ENCODE data around the gene MYO9B. TPM values are rescaled to one million over a fixed set of nuclear protein-coding genes. Genes with fewer than 3 reads are reported as not detected.

Gene MYO9B, protein sequence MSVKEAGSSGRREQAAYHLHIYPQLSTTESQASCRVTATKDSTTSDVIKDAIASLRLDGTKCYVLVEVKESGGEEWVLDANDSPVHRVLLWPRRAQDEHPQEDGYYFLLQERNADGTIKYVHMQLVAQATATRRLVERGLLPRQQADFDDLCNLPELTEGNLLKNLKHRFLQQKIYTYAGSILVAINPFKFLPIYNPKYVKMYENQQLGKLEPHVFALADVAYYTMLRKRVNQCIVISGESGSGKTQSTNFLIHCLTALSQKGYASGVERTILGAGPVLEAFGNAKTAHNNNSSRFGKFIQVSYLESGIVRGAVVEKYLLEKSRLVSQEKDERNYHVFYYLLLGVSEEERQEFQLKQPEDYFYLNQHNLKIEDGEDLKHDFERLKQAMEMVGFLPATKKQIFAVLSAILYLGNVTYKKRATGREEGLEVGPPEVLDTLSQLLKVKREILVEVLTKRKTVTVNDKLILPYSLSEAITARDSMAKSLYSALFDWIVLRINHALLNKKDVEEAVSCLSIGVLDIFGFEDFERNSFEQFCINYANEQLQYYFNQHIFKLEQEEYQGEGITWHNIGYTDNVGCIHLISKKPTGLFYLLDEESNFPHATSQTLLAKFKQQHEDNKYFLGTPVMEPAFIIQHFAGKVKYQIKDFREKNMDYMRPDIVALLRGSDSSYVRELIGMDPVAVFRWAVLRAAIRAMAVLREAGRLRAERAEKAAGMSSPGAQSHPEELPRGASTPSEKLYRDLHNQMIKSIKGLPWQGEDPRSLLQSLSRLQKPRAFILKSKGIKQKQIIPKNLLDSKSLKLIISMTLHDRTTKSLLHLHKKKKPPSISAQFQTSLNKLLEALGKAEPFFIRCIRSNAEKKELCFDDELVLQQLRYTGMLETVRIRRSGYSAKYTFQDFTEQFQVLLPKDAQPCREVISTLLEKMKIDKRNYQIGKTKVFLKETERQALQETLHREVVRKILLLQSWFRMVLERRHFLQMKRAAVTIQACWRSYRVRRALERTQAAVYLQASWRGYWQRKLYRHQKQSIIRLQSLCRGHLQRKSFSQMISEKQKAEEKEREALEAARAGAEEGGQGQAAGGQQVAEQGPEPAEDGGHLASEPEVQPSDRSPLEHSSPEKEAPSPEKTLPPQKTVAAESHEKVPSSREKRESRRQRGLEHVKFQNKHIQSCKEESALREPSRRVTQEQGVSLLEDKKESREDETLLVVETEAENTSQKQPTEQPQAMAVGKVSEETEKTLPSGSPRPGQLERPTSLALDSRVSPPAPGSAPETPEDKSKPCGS (N-terminal part only)
- 75.0 TPM for total RNA-seq

GRCh38 chr19:17075035-17075863, at the start of gene MYO9B, which contains the start of gene HAUS8:
Gene MYO9B (plus strand): TSS chr19:17075777. CDS start chr19:17101718, 25,941 bp downstream.
Gene HAUS8 (minus strand): TSS chr19:17075452. CDS start chr19:17075422, 30 bp downstream.
- DNase-seq (ENCODE audit: low spot score), result peak; percentile 99

DNA sequence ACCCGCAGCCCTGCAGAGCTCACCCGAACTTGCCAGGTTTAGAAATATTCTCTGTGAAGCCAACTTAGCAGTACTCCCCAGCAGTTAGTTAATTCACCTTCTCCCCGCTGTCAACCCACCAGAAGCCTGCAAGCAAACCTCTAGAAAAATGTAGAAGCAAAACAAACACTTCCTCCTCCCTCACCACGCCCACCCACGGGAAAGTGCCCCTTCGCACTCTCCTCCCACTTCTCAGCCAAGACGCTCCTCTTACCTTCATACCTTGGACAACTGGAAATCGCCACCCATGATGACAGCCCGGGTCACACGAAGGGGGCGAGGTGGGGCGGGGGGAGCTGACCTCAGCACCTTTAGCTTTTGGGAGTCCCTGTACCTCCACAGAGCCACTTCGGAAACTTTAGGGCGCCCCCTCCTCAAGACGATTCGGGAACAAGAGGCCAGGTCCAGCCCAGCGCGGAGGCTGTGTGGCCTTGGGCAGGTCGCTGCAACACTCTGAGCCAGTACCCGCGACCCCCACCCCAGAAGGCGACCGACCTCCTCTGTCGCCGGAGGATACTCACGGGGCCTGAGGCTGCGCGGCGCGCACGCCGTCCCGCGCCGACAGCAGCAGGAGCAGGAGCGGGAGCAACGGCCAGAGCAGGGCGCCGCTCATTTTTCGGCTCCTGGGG, 49.5 kb upstream of the MYO9B start:
- DNase-seq (ENCODE audit: low spot score), result no peak

- no peak for DNase-seq (ENCODE audit: low spot score)
Observed at GRCh38 chr19:17026706-17027534, 48.7 kb upstream of the MYO9B start, which contains the start of gene CPAMD8. Gene CPAMD8 (minus strand): TSS chr19:17026810. CDS start chr19:17026642, 168 bp downstream.

- DNase-seq (ENCODE audit: low spot score), result no peak
Observed at GRCh38 chr19:17027535-17027975, 48.0 kb upstream of the MYO9B start.

GRCh38 chr19:17031741-17032140, 43.8 kb upstream of the MYO9B start:
- no peak for DNase-seq (ENCODE audit: low spot score)

DNA sequence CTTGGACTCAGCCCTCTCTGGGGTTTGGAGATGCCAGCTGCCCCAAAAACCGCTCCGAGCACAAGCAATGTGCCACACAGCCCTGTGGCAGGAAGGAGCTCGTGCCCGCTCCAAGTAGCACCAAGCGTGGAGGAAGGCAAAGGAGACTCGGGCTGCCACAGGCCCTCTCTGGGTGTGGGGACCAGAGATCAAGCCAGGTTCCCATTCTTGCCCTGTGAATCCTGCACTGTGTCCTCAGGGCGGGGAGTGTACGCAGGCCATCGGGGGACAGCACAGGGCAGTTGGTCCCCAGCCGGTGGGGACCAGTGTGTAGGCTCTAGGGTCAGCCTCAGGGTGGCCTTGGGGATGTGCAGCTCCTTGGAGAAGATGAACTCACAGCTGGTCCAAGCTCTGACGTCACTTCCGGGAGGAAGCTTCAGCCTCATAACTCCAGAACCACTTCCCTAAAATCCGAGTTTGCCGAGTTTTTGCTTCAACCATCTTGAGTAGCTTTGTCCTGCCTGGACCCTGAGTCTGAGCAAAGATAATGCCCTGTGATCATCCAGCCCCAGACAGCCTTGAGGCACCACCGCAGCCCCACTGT, 39.6 kb upstream of the MYO9B start:
- DNase-seq (ENCODE audit: low spot score), result peak; percentile 19

- no peak for DNase-seq (ENCODE audit: low spot score)
Observed at GRCh38 chr19:17036640-17037039, 38.9 kb upstream of the MYO9B start.

DNA sequence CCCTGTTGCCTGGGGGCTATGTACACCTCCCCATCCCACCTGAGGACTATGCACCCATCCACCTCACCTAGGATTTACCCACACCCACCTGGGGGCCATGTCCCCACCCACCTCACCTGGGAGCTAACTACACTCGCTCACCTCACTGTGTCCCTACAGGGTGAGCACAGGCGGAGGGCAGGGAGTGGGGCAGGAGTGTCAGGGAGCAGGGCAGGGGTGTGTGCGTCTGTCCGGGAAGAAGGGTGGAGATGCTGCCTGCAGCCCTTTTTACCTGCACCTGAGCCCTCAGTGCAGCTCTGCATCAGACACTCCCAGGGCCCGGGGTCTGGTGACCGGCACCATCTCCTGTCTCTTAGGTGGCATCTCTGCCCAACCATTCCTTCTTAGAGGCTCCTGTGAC, 38.4 kb upstream of the MYO9B start:
- DNase-seq (ENCODE audit: low spot score), result no peak

DNA sequence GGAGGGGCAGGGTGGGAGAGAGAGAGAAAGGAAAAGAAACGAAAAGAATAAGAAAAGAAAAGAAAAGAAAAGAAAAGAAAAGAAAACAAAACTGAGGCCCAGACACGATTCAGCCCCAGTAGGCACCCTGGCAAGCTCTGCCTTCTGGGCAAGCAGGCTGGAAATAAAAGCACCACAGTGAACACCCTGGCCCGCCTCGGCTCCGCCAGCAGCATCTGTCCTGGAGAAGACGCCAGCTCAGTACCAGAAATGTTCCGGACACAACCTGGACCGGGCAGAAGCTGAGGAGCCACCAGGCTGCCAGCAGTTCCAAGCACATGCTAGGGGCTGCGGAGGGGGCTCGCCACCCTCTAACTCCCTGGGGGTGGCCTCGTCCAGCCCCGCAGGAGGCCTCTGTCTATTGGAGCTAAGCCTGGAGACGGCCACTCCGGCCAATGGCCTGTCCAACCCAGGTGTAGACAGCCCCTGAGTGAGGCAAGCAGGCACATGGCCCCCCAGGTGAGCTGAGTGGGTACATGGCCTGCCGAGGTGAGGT, 37.5 kb upstream of the MYO9B start:
- DNase-seq (ENCODE audit: low spot score), result no peak

DNA sequence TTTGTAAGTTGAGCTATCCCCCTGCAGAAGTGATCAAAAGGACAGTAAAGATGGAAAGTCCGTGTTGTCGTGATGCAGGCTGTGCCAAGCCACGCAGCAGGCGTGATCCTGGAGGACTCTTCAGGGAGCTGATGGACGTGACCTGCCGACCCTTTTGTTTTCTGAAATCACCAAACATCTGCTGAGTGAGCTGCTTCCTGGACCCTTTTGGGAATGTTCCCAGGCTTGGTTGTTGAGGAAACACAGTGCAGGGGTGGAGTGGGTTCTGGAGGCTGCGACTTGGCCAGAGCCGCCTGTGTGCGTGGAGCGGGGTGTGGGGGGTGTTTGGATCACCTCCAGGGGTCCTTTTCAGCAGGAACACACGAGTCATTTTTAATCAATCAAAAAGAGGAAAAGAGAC, 33.6 kb upstream of the MYO9B start:
- DNase-seq (ENCODE audit: low spot score), result no peak

- DNase-seq (ENCODE audit: low spot score), result no peak
Observed at GRCh38 chr19:17043744-17044143, 31.8 kb upstream of the MYO9B start.

DNA sequence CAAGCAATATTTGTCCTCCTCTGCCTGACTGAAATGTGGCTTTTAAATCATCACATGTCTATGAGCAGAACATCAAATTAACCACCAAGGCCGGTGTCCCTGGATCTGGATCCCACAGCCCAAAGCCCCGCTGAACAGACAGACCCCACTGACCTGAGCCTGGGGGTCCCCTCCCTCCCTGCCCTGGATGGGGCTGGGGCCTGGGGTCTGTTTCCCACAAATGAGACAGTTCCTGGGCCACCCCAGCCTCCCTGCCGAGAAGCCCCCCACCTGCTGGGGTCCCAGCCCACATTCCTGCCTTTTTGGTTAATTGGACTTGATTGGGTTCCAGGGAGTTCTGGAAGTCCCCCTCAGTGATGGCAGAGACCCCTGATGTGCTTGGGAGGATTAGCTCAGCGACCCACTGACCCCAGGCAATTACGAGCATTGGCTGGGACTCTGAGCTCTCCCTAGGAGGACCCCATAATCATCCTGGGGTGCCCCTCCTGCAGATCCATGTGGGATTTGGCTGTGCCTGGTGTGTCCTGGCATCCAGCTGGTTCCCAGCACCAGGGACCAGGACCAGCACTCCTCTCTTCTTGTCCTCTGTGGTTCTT, 29.6 kb upstream of the MYO9B start:
- DNase-seq (ENCODE audit: low spot score), result no peak

GRCh38 chr19:17048885-17049453, 26.6 kb upstream of the MYO9B start:
- DNase-seq (ENCODE audit: low spot score), result no peak

GRCh38 chr19:17049711-17050280, 25.8 kb upstream of the MYO9B start:
- no peak for DNase-seq (ENCODE audit: low spot score)

DNA sequence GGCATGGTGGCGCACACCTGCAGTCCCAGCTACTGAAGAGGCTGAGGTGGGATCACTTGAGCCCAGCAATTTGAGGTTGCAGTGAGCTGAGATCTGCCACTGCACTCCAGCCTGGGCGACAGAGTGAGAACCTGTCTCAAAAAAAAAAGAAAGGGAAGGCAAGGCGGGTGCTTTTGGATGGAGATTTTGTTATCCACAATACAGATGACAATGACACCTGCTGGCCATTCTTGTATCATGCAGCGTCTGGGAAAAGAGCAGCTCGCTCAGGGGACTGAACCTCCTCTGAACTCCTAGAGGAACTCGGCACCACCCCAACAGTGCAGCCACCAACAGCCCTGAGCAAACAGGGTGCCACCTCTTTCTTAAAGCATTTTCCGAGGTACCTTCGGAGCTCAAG, 23.1 kb upstream of the MYO9B start:
- DNase-seq (ENCODE audit: low spot score), result peak; percentile 29

- no peak for DNase-seq (ENCODE audit: low spot score)
Observed at GRCh38 chr19:17054746-17055145, 20.8 kb upstream of the MYO9B start.

- no peak for DNase-seq (ENCODE audit: low spot score)
Observed at GRCh38 chr19:17055636-17056035, 19.9 kb upstream of the MYO9B start.

Data from mucosa of gallbladder (tissue), 1 donor.